HEK293 (cell line): ENCODE results near the gene IRF2.

Experiments used
- CTCF ChIA-PET: fragments of 350-600 bp; formaldehyde crosslinking; extraction: SDS; loops from one replicate; lab custom pipeline; 2021; ENCODE audit warnings: antibody characterized with exemption; lab: Yijun Ruan, JAX
- POLR2A ChIA-PET: fragments of 300-600 bp; formaldehyde crosslinking; extraction: SDS; loops from one replicate; lab custom pipeline; 2020; ENCODE audit warnings: antibody characterized with exemption, inconsistent platforms; lab: Yijun Ruan, JAX
- H3K27ac ChIP-seq: fragments of 200-500 bp; sonication (Bioruptor generic); 2 replicates; pipeline ENCODE4 v1.5.1; 2014; ENCODE audit warnings: low read depth, low read length, control low read depth, inconsistent platforms; ENCODE audit errors: extremely low read depth
- H3K36me3 ChIP-seq, 2 experiments: fragments of 200-500 bp in 1 of 2; sonication (Bioruptor generic) in 1 of 2; 1 replicate in 1 of 2; 2 replicates in 1 of 2; pipeline ENCODE4 v1.5.1; 2014 to 2017; ENCODE audit warnings: inconsistent platforms in 2 of 2, low read length in 2 of 2; ENCODE audit not compliant: control insufficient read depth in 2 of 2, insufficient read depth in 1 of 2
- H3K4me1 ChIP-seq: fragments of 200-500 bp; sonication (Bioruptor generic); 2 replicates; pipeline ENCODE4 v1.5.1; 2014; ENCODE audit warnings: mild to moderate bottlenecking, low read length, inconsistent platforms; ENCODE audit not compliant: control insufficient read depth, insufficient read depth
- H3K4me3 ChIP-seq: 2 replicates; pipeline ENCODE4 v1.5.1; 2011; ENCODE audit warnings: low read depth, mild to moderate bottlenecking, control low read depth, low read length, moderate library complexity
- H3K9me3 ChIP-seq: fragments of 200-500 bp; sonication (Bioruptor generic); 2 replicates; pipeline ENCODE4 v1.5.1; 2014; ENCODE audit warnings: low read depth, low read length, inconsistent platforms; ENCODE audit not compliant: control insufficient read depth, insufficient read depth
- BCL11B ChIP-seq: fragments of 450-650 bp; formaldehyde crosslinking; IDR thresholded peaks from 2 replicates; pipeline ENCODE4 v1.5.1; 2016; ENCODE audit warnings: low read depth, missing biosample characterization, missing genetic modification characterization
- PRDM1 ChIP-seq: fragments of 450-650 bp; formaldehyde crosslinking; IDR thresholded peaks from 2 replicates; pipeline ENCODE4; 2016; ENCODE audit warnings: missing biosample characterization, missing genetic modification characterization
- ZFP3 ChIP-seq: fragments of 450-650 bp; formaldehyde crosslinking; IDR thresholded peaks from 2 replicates; pipeline ENCODE4 v1.5.1; 2016; ENCODE audit warnings: low read depth, missing biosample characterization, missing genetic modification characterization
- ZNF112 ChIP-seq: fragments of 450-650 bp; formaldehyde crosslinking; IDR thresholded peaks from 2 replicates; pipeline ENCODE4 v1.5.0; 2017; ENCODE audit warnings: missing biosample characterization, missing genetic modification characterization
- ZNF148 ChIP-seq: fragments of 450-650 bp; formaldehyde crosslinking; IDR thresholded peaks from 2 replicates; pipeline ENCODE4 v1.5.0; 2017; ENCODE audit warnings: missing biosample characterization, missing genetic modification characterization, borderline replicate concordance
- ZNF311 ChIP-seq: fragments of 450-650 bp; formaldehyde crosslinking; IDR thresholded peaks from 2 replicates; pipeline ENCODE4 v1.5.1; 2017; ENCODE audit warnings: missing biosample characterization, missing genetic modification characterization, borderline replicate concordance
- ZNF391 ChIP-seq: fragments of 450-650 bp; formaldehyde crosslinking; IDR thresholded peaks from 2 replicates; pipeline ENCODE4 v1.5.1; 2016; ENCODE audit warnings: low read depth, missing biosample characterization, missing genetic modification characterization, borderline replicate concordance
- ZNF473 ChIP-seq: fragments of 450-650 bp; formaldehyde crosslinking; IDR thresholded peaks from 2 replicates; pipeline ENCODE4 v1.5.1; 2017; ENCODE audit warnings: missing biosample characterization, missing genetic modification characterization
- ZNF639 ChIP-seq: fragments of 450-650 bp; formaldehyde crosslinking; IDR thresholded peaks from 2 replicates; pipeline ENCODE4 v1.5.1; 2016; ENCODE audit warnings: missing biosample characterization, missing genetic modification characterization
- ZNF704 ChIP-seq: fragments of 450-650 bp; formaldehyde crosslinking; IDR thresholded peaks from 2 replicates; pipeline ENCODE4 v1.5.1; 2016; ENCODE audit warnings: missing biosample characterization, missing genetic modification characterization
- ZNF776 ChIP-seq: fragments of 450-650 bp; formaldehyde crosslinking; IDR thresholded peaks from 2 replicates; pipeline ENCODE4 v1.5.0; 2017; ENCODE audit warnings: missing biosample characterization, missing genetic modification characterization, borderline replicate concordance
- ZNF843 ChIP-seq: fragments of 450-650 bp; formaldehyde crosslinking; IDR thresholded peaks from 2 replicates; pipeline ENCODE4 v1.5.1; 2016; ENCODE audit warnings: missing biosample characterization, missing genetic modification characterization

The IRF2 gene

GRCh38 chr4:184395451-184395917, 78.9 kb downstream of the IRF2 start:
- Histone ChIP-seq H3K9me3 (no peaks in the 10 kb centered on the region), H3K4me1 (no peaks in the 10 kb centered on the region), H3K27ac (no peak overlapping the region), H3K4me3 (no peak overlapping the region), H3K36me3 (peaks cover 0 to 58% of the 10 kb centered on the region in 2 experiments; a peak in 2 of 3 replicates)
- TF ChIP-seq ZNF311 (tag by site-specific recombination) (no peak), ZNF473 (tag by site-specific recombination) (no peak), ZNF148 (no peak), ZNF843 (tag by site-specific recombination) (no peak), ZFP3 (tag by site-specific recombination) (no peak)
- ChIA-PET CTCF (no interaction called here), POLR2A (no interaction called here)

GRCh38 chr4:184392748-184393559, 81.4 kb downstream of the IRF2 start:
- H3K9me3 ChIP-seq: no peaks in the 10 kb centered on the region
- no peak overlapping the region for H3K27ac ChIP-seq
- ChIA-PET CTCF (interaction anchor here (0.6 to 0.7 kb wide), 2 partner anchors 119 to 128 kb away, joined by 3 to 4 read pairs; no protein-coding TSS in a partner anchor), POLR2A (no interaction called here)
- no peak overlapping the region for H3K4me3 ChIP-seq
- H3K36me3 ChIP-seq: peaks cover 0 to 72% of the 10 kb centered on the region in 2 experiments; a peak in 2 of 3 replicates
- no peak for TF ChIP-seq BCL11B
- 0 out of 2 replicates have a peak, but pooled peaks have one; percentile 15 for TF ChIP-seq PRDM1 (tag by site-specific recombination)
- TF ChIP-seq, all 188 proteins: peak for 1
- H3K4me1 ChIP-seq: no peaks in the 10 kb centered on the region

GRCh38 chr4:184392316-184392715, 82.0 kb downstream of the IRF2 start:
- H3K4me1 ChIP-seq: no peaks in the 10 kb centered on the region
- no peak overlapping the region for H3K27ac ChIP-seq
- H3K36me3 ChIP-seq: peaks cover 0 to 67% of the 10 kb centered on the region in 2 experiments; a peak in 2 of 3 replicates
- ChIA-PET CTCF (interaction anchor here (0.7 kb wide), 1 partner anchor 119 kb away, joined by 3 read pairs; no protein-coding TSS in a partner anchor), POLR2A (no interaction called here)
- no peak overlapping the region for H3K4me3 ChIP-seq
- no peaks in the 10 kb centered on the region for H3K9me3 ChIP-seq
- no peak for TF ChIP-seq ZNF112 (tag by site-specific recombination)
- no peak for TF ChIP-seq ZNF391 (tag by site-specific recombination)
- TF ChIP-seq ZNF704 (tag by site-specific recombination): no peak
- no peak for TF ChIP-seq ZNF776 (tag by site-specific recombination)
- no peak for TF ChIP-seq ZNF639 (tag by site-specific recombination)
